A549 (cell line): ENCODE results near the gene HS3ST3A1.

Source experiments
- CTCF ChIP-seq: fragments of >200 bp; sonication (Bioruptor Twin); formaldehyde crosslinking; IDR thresholded peaks from 3 replicates; pipeline ENCODE4 v1.5.1; 2016
- EHMT2 ChIP-seq: fragments of 200-600 bp; sonication (generic); IDR thresholded peaks from 2 replicates; pipeline ENCODE4 v1.6.1; 2016; ENCODE audit warnings: antibody characterized with exemption, low read depth, mild to moderate bottlenecking, moderate library complexity
- MAX ChIP-seq: IDR thresholded peaks from 2 replicates; pipeline ENCODE4 v1.6.1; 2012
- NPAS2 ChIP-seq: fragments of 250-450 bp; sonication (Bioruptor Pico); IDR thresholded peaks from 2 replicates; pipeline ENCODE4 v1.8.0; 2022; ENCODE audit warnings: mild to moderate bottlenecking, moderate library complexity, borderline replicate concordance
- PBX3 ChIP-seq: IDR thresholded peaks from 2 replicates; pipeline ENCODE4 v1.6.1; 2012
- PHF8 ChIP-seq: fragments of 200-600 bp; sonication (generic); IDR thresholded peaks from 2 replicates; pipeline ENCODE4 v1.6.1; 2016; ENCODE audit warnings: low read depth, mild to moderate bottlenecking, antibody characterized with exemption, moderate library complexity, borderline replicate concordance
- POLR2A ChIP-seq: IDR thresholded peaks from 2 replicates; pipeline ENCODE4 v1.6.1; 2012; ENCODE audit warnings: mild to moderate bottlenecking, low read length
- TP53 ChIP-seq: fragments of 250-450 bp; sonication (Bioruptor Pico); IDR thresholded peaks from 2 replicates; pipeline ENCODE4 v1.5.0; 2021; ENCODE audit warnings: mild to moderate bottlenecking, moderate library complexity

GRCh38 chr17:13531721-13532120 lies 70.0 kb downstream of the HS3ST3A1 start:
- TF ChIP-seq CTCF (no peak), POLR2A (no peak), PHF8 (no peak), TP53 (CRISPR knock-in tag) (no peak), EHMT2 (no peak), NPAS2 (CRISPR knock-in tag) (no peak), MAX (no peak), PBX3 (no peak)
